Chondrocyte (in vitro differentiated cells): ENCODE measurements around the gene UBFD1. TPM values are rescaled to one million over a fixed set of nuclear protein-coding genes. Genes with fewer than 3 reads are reported as not detected.

Source experiments
- DNase-seq: peaks from one replicate; pipeline ENCODE4 v3.0.0; 2021; ENCODE audit warnings: mixed read lengths, low spot score
- H3K27ac Mint-ChIP-seq: one replicate; pipeline ENCODE4 v1.8.0; 2021; ENCODE audit warnings: mild to moderate bottlenecking, moderate library complexity, mixed read lengths; ENCODE audit not compliant: unreplicated experiment
- H3K27me3 Mint-ChIP-seq: 2 replicates; pipeline ENCODE4 v1.8.0; 2021; ENCODE audit warnings: low read depth, mixed read lengths
- H3K36me3 Mint-ChIP-seq: 2 replicates; pipeline ENCODE4 v1.8.0; 2021; ENCODE audit warnings: low read depth, mixed read lengths
- H3K4me1 Mint-ChIP-seq: 2 replicates; pipeline ENCODE4 v1.8.0; 2021; ENCODE audit warnings: low read depth, mild to moderate bottlenecking, mixed read lengths
- H3K4me3 Mint-ChIP-seq: one replicate; pipeline ENCODE4 v1.8.0; 2021; ENCODE audit warnings: mild to moderate bottlenecking, moderate library complexity, mixed read lengths; ENCODE audit not compliant: unreplicated experiment
- H3K9me3 Mint-ChIP-seq: 2 replicates; pipeline ENCODE4 v1.8.0; 2021; ENCODE audit warnings: low read depth, mixed read lengths
- CTCF ChIP-seq: fragments of 200-600 bp; sonication (generic); IDR thresholded peaks from 2 replicates; pipeline ENCODE4 v1.5.0; 2021; ENCODE audit warnings: antibody characterized with exemption, mild to moderate bottlenecking, moderate library complexity
- total RNA-seq: library from RNA; stranded (reverse); gene quantifications from 3 replicates; pipeline ENCODE4 v1.2.1, GENCODE V29; 2021

The UBFD1 gene
- total RNA-seq, 1 donor from 2014 or later = 105 TPM

- Mint-ChIP-seq H3K9me3 (no peaks in the 10 kb centered on the region), H3K36me3 (peaks cover 35% of the 10 kb centered on the region), H3K4me3 (no peak overlapping the region), H3K4me1 (peaks cover 3% of the 10 kb centered on the region), H3K27me3 (no peaks in the 10 kb centered on the region), H3K27ac (no peak overlapping the region)
- no peak for DNase-seq
- TF ChIP-seq CTCF = no peak
Measured at GRCh38 chr16:23521037-23521743, 36.3 kb upstream of the UBFD1 start.

- Mint-ChIP-seq H3K9me3 (no peaks in the 10 kb centered on the region), H3K4me1 (peaks cover 3% of the 10 kb centered on the region), H3K27ac (no peak overlapping the region), H3K27me3 (no peaks in the 10 kb centered on the region), H3K36me3 (peaks cover 33% of the 10 kb centered on the region), H3K4me3 (no peak overlapping the region)
- DNase-seq = no peak
- no peak for TF ChIP-seq CTCF
Measured at GRCh38 chr16:23521965-23522364, 35.6 kb upstream of the UBFD1 start.

GRCh38 chr16:23523321-23523720 is 34.2 kb upstream of the UBFD1 start:
- Mint-ChIP-seq H3K4me1 (peaks cover 3% of the 10 kb centered on the region), H3K27me3 (no peaks in the 10 kb centered on the region), H3K9me3 (no peaks in the 10 kb centered on the region), H3K27ac (no peak overlapping the region), H3K36me3 (peaks cover 36% of the 10 kb centered on the region), H3K4me3 (no peak overlapping the region)
- DNase-seq = no peak
- TF ChIP-seq CTCF = no peak

GRCh38 chr16:23523876-23524385 is 33.6 kb upstream of the UBFD1 start:
- TF ChIP-seq CTCF = no peak
- H3K9me3 Mint-ChIP-seq = no peaks in the 10 kb centered on the region
- no peak for DNase-seq
- H3K27ac Mint-ChIP-seq = no peak overlapping the region
- peaks cover 3% of the 10 kb centered on the region for H3K4me1 Mint-ChIP-seq
- no peaks in the 10 kb centered on the region for H3K27me3 Mint-ChIP-seq
- H3K36me3 Mint-ChIP-seq = peaks cover 36% of the 10 kb centered on the region
- no peak overlapping the region for H3K4me3 Mint-ChIP-seq

GRCh38 chr16:23524886-23525285 is 32.6 kb upstream of the UBFD1 start:
- no peaks in the 10 kb centered on the region for H3K27me3 Mint-ChIP-seq
- H3K36me3 Mint-ChIP-seq = peaks cover 33% of the 10 kb centered on the region
- H3K9me3 Mint-ChIP-seq = no peaks in the 10 kb centered on the region
- no peak for DNase-seq
- TF ChIP-seq CTCF = no peak
- no peak overlapping the region for H3K4me3 Mint-ChIP-seq
- H3K4me1 Mint-ChIP-seq = no peaks in the 10 kb centered on the region
- no peak overlapping the region for H3K27ac Mint-ChIP-seq
